GM19372 (cell line): ENCODE measurements around the gene TMEM233.

ENCODE experiments used
- ATAC-seq: cut with Tn5 transposase; IDR thresholded peaks from one replicate; pipeline ENCODE4 v1.9.1; 2021; ENCODE audit warnings: mild to moderate bottlenecking, low read depth, moderate library complexity; ENCODE audit not compliant: unreplicated experiment

TMEM233 gene

GRCh38 chr12:119679081-119679480, 85.5 kb downstream of the TMEM233 start:
- ATAC-seq = no peak

- no peak for ATAC-seq
Observed at GRCh38 chr12:119679490-119679889, 85.9 kb downstream of the TMEM233 start.

- ATAC-seq = no peak
Observed at GRCh38 chr12:119681111-119681510, 87.5 kb downstream of the TMEM233 start.

DNA sequence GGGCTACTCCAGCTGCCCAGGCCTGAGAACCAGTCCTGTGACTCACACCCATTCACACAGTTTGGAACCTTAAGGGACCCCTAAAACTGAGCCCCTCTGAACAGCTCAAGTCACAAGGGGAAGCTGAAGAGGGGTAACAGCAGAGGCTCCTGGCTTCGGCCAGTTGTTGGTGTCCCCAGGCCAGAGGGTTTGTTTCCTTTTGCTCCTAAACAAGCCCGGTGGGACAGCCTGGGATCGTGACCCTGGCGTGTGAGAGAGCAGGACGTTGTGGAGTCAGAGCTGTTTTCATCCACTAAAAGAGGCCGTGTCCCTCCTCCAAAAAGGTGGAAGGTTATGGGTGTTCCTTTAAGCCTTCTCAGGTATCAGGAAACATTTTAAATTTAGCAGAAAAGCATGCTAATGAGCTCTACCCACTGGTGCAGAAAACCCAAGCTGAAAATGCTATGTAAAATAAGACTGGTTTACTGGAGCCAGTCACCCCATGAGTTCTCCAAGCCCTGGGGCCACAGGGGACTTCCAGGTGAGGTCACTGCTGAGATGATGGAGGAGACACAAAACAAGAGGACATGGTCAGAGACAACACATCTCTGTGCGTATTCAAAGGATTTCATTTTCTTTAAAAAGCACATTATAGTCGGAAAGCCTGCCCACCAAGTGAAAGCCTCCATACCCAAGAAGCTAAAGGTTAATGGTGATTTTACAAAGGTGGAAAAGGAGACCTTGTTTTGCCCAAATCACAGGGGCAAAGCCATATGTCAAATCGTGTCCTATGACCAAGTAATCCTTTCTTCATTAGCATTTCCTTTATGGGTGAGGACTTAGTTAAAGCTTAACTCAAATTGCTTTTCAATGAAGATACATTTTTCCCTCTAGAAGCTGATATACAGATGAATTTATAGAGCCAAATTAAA, 88.4 kb downstream of the TMEM233 start:
- ATAC-seq = no peak

DNA sequence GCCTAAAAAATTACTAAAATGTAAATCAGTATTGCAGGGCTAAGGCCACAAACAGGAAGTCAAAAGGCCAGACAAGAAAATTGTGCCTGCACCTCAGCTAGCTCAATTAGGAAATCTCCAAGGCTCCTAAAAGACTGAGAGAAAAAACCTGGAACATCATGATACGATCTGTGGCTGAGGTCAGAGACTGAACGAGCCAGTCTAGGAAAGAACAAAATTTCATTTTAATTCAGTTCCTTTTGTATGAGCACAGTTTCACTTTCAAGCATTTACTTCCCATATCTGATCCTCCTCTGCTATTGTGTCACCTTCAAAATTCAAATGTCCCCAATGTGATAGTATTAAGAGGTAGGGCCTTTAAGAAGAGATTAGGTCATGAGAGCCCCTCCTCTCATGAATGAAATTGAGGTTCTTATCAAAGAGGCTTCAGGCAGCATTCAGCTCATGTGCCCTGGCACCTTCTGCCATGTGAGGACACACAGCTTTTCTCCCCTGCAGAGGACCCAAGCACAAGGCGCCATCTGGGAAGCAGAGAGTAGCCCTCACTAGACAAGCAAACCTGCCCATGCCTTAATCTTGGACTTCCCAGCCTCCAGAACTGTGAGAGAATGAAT, 89.2 kb downstream of the TMEM233 start:
- no peak for ATAC-seq

DNA sequence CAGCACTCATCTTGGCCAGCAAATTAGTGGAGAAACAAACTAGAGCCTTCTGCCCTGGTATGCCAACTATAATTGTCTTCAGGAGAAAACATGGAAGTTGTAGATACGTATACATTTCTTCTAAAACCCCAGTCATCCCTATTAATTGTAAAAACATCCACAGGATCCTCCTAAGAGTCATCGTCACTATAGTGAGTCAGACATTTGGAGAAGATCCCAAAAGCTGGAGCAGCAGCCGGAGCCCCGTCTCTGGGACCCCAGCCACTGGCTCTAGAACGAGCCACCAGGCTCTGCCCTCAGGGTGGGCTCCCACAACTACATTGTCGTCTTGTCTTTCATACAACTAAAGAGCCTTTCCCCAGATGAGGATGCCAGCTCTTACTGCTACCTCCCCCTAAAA, 89.8 kb downstream of the TMEM233 start:
- ATAC-seq = no peak

DNA sequence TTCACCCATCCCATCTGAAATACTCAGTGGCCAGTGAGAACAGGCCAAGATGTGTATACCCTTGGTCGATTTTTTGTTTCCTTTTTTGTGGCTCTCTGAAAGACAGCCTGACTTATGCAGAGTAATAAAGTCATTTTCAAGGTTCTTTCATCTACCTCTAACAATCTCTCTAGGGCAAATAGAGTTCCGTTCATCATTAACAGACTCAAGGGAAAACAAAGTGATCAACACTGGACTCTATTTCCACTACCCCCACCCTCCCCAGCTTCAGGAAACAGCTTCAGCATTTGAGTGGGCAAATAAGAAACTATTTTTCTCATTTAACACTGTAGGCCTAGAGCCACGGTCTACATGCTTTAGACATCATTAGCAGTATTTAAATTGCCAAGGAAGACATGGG, 90.2 kb downstream of the TMEM233 start:
- no peak for ATAC-seq

GRCh38 chr12:119684711-119685369, 91.3 kb downstream of the TMEM233 start:
- ATAC-seq = no peak

DNA sequence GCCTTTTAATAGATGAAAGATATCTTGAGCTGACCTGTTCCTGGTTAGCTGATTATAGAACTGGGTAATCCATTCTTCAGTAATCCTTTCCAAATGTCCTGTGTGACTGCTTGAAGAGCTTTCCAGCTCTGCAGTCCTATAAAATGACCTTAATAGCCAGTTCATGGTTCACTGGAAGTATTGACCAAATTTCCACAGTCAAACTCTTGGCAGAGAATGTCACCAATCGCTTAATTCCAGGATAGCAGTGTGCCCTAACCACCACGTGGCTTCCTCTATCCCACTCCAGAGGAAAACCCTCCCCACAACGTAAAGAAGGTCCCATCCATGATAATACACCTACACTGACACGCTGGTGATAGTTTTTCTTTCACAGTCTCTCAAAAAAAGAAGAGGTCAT, 91.8 kb downstream of the TMEM233 start:
- no peak for ATAC-seq

DNA sequence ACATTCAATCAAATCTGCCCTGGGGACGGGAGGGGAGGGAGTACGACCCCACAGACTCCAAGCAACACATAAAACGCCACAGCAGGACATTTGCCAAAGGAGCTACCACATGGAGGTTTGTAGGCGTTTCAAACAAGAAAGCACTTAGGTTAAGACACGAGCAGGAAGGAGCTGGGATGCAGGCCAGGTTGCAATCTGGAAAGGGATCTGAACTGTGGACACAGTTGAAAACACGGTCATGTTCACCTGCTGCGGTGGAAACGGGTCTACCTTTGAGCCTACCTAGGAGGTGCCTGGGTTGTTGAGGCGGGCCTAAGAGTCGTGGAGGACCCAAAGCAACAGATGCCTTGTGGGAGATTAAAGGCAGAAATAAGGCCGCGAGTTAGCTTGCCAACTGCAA, 92.8 kb downstream of the TMEM233 start:
- no peak for ATAC-seq

GRCh38 chr12:119686776-119687175, 93.2 kb downstream of the TMEM233 start:
- no peak for ATAC-seq

- no peak for ATAC-seq
Observed at GRCh38 chr12:119687406-119687805, 93.8 kb downstream of the TMEM233 start.

DNA sequence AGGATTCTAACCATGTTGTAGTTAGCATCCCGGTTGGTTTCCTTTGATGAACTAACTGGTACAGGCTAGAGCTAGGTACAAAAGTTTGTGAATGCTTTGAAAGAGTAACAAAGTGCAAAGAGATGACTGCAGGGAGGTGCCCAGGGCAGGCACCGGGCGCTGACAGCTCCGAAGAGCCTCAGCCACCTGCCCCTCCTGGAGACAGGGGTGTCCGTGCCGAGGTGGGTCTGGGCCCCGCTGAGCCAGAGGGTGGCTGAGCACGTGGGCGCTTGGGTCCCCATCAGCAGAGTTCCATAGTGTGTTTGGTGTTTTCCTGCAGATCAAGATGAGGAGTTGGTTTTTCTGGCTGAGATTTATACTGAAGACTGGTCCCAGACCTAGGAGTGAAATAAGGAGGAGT, 94.3 kb downstream of the TMEM233 start:
- no peak for ATAC-seq

GRCh38 chr12:119689935-119690500, 96.4 kb downstream of the TMEM233 start:
- ATAC-seq = no peak

GRCh38 chr12:119691202-119691810, 97.7 kb downstream of the TMEM233 start:
- no peak for ATAC-seq

GRCh38 chr12:119692410-119692809, 98.8 kb downstream of the TMEM233 start:
- ATAC-seq = no peak
